ENCODE measurements around the gene PHC3.
"Not testable (repeated sequence)": the region's sequence is repeated elsewhere in the genome, so short reads cannot be mapped to it uniquely, and the experiment has no call there.

The PHC3 gene, protein sequence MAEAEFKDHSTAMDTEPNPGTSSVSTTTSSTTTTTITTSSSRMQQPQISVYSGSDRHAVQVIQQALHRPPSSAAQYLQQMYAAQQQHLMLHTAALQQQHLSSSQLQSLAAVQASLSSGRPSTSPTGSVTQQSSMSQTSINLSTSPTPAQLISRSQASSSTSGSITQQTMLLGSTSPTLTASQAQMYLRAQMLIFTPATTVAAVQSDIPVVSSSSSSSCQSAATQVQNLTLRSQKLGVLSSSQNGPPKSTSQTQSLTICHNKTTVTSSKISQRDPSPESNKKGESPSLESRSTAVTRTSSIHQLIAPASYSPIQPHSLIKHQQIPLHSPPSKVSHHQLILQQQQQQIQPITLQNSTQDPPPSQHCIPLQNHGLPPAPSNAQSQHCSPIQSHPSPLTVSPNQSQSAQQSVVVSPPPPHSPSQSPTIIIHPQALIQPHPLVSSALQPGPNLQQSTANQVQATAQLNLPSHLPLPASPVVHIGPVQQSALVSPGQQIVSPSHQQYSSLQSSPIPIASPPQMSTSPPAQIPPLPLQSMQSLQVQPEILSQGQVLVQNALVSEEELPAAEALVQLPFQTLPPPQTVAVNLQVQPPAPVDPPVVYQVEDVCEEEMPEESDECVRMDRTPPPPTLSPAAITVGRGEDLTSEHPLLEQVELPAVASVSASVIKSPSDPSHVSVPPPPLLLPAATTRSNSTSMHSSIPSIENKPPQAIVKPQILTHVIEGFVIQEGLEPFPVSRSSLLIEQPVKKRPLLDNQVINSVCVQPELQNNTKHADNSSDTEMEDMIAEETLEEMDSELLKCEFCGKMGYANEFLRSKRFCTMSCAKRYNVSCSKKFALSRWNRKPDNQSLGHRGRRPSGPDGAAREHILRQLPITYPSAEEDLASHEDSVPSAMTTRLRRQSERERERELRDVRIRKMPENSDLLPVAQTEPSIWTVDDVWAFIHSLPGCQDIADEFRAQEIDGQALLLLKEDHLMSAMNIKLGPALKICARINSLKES

DNA sequence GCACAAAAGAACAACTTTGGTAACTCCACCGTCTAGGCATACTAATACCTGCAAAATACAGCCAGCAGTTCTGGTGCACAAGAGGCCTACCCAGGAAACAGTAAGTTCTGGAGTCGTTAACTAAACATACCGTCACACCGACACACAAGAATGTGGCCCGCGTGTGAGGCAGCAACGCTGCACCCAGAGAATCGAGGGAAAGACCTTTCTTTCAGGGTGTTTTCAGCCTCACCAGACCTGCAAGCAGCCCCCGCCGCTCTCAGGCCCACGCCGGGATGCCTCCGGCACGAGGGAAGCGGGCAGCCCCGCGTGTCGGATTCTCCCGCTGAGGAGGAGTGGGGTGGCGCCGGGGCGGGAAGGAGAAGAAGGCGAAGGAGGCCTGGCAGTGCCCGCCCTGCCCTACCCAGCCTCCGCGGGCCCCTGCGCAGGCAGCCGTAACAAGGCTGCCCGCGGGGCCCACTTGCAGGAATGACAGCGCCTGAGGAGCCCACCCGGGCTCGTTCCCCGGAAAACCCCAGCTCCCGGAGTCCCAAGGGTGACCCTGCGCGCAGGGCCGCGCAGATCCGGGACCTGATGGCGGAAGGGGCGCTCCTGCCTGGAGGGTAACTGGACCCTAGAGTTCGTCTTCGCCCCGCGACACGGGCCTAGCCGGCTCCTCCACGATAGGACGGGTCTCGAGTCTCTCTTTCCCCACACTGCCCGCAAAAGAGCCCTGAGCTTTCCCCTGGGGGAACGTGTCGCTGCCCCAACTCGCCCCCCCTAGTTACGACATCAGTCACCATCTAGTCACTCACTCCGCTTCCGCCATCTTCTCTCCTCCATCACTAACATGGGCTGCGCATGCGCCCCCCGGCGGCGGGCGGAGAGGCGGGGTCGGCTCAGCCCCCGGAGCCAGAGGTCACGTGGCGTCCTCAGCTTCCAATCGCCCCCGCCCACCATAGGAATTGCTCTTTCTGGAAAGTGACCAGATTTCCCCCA lies at the start of gene PHC3:
TSS of gene PHC3 (minus strand) at position 826 of the 978 bp plus-strand sequence. CDS start at position 808, 18 bp downstream.
- Mint-ChIP-seq H3K9me3 (no peaks in the 10 kb centered on the region), H3K36me3 (ENCODE audit: low read depth) (peaks cover 27% of the 10 kb centered on the region), H3K4me3 (peak within 1 kb of the TSS; percentile 91), H3K4me1 (peaks cover 24% of the 10 kb centered on the region), H3K27ac (peak within 1 kb of the TSS; percentile 98), H3K27me3 (no peaks in the 10 kb centered on the region)
- ATAC-seq (peak; percentile 79), DNase-seq (peak; percentile 94)

DNA sequence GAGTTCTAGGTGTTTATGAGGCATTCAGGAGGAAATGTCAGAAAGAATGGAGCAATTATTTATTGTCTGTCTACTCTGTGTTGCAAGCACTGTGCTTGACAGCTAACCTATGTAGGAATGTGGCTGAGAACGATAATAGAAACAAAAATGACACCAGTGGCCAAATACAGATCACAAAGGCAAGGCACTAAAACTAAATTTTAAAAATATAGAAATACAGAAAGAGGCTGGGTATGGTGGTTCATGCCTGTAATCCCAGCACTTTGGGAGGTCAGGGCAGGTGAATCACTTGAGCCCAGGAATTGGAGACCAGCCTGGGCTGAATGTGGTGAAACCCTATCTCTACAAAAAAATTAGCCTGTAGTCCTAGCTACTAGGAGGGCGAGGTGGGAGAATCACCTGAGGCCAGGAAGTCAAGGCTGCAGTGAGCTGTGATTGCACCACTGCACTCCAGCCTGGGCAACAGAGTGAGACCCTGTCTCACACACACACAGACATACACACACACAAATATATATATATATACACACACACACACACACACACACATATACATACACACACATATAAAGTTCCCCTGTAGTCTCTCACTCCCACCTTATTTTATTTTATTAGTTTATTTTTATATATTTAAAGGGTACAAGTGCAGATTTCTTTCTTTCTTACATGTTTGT lies 46.7 kb upstream of the PHC3 start:
- ATAC-seq = no peak
- Mint-ChIP-seq H3K4me1 (peaks cover 18% of the 10 kb centered on the region), H3K27ac (no peak overlapping the region), H3K36me3 (ENCODE audit: low read depth) (peaks cover 3% of the 10 kb centered on the region), H3K27me3 (no peaks in the 10 kb centered on the region), H3K9me3 (no peaks in the 10 kb centered on the region), H3K4me3 (no peak overlapping the region)
- DNase-seq = no peak

DNA sequence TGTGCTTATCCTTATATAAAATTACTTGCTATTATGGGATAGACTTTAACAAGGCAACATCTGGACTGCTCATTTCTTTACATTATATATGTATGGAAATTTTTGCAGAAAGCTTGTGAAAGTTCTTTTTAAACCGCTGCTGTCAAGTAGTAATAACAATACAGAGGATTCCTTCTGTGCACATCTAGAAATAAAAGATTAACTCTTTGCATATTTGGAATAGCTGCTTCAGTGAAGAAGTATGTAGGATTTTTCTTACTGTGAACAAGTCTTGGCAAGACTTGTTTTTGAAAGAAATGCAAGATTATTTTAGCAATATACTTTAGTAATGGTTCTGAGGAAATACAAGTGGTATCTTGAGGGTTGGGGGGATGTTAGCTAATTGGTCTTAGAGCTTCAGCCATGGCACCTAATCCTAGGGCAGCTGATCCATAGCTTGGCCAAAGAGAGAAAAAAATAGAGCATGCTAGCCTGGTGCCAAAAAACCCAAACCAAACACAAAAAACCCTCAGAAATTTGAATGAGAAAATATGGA lies 45.0 kb upstream of the PHC3 start:
- H3K4me1 Mint-ChIP-seq = peaks cover 22% of the 10 kb centered on the region
- no peak overlapping the region for H3K27ac Mint-ChIP-seq
- no peak for ATAC-seq
- H3K27me3 Mint-ChIP-seq = no peaks in the 10 kb centered on the region
- no peak for DNase-seq
- H3K9me3 Mint-ChIP-seq = no peaks in the 10 kb centered on the region
- H3K36me3 Mint-ChIP-seq (ENCODE audit: low read depth) = peaks cover 1% of the 10 kb centered on the region
- no peak overlapping the region for H3K4me3 Mint-ChIP-seq

DNA sequence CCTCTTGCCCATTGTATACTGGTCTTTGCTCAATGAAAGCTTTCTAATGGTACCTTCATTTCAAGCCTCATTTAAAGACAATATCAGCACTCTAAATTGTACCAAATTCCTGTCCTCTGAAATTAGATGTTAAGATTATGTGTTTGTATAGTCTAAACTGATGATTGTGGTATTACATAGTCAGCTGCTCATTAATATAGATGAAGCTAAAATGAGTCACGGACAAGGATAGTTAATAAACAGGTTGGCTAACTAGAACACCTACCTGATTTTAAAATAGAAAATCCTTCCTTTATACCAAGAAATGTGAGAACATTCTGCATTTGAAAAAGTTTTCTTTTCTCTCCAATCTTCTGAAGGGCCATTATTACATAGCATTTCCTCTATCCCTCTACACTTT lies 43.6 kb upstream of the PHC3 start:
- H3K27me3 Mint-ChIP-seq = no peaks in the 10 kb centered on the region
- peaks cover 1% of the 10 kb centered on the region for H3K36me3 Mint-ChIP-seq (ENCODE audit: low read depth)
- H3K4me1 Mint-ChIP-seq = peaks cover 25% of the 10 kb centered on the region
- no peak overlapping the region for H3K27ac Mint-ChIP-seq
- no peaks in the 10 kb centered on the region for H3K9me3 Mint-ChIP-seq
- no peak overlapping the region for H3K4me3 Mint-ChIP-seq
- no peak for DNase-seq
- ATAC-seq = no peak

DNA sequence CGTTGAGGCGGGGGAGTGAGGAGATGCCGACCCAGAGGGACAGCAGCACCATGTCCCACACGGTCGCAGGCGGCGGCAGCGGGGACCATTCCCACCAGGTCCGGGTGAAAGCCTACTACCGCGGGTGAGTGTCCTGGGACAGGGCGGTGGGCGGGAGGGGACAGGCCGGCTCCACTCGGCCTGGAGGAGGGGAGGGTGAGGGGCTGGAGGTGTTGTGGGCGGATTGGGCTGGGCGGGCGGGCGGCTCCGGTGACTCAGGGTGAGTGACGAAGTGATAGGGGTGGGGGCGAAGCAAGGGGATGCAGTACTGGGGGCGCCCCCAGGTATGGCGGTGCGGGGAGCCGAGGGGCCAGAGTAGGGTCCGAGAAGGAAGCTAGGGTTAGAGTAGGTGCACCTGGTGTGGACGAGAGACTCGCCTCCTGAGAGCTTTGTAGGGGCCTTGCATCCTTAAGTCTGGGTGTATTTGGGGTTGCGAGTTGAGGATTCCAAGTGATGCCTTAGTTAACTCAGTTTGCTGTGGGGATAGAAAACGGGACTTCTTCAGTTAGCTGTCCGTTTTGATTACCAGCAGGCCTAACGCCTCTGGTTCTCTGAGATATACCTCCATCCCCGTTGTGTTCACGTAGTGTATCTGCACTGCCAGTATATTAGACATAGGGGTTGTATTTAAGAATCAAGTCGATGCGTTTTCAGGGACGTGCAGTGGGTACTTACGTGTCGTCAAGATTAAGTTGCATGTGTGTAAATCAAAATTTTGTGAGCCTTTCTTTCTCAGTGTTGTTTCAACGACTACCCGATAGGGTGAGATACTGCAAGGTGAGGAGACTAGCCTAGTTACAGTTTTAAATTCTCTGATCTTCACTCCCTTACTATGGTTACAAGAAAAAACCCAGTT lies 41.4 kb upstream of the PHC3 start:
- DNase-seq (peak; percentile 43), ATAC-seq (peak; percentile 31)
- H3K9me3 Mint-ChIP-seq = no peaks in the 10 kb centered on the region
- H3K4me1 Mint-ChIP-seq = peaks cover 28% of the 10 kb centered on the region
- H3K36me3 Mint-ChIP-seq (ENCODE audit: low read depth) = peaks cover 1% of the 10 kb centered on the region
- H3K27me3 Mint-ChIP-seq = no peaks in the 10 kb centered on the region
- H3K4me3 Mint-ChIP-seq = peak overlapping the region; percentile 84
- peak overlapping the region; percentile 78 for H3K27ac Mint-ChIP-seq

DNA sequence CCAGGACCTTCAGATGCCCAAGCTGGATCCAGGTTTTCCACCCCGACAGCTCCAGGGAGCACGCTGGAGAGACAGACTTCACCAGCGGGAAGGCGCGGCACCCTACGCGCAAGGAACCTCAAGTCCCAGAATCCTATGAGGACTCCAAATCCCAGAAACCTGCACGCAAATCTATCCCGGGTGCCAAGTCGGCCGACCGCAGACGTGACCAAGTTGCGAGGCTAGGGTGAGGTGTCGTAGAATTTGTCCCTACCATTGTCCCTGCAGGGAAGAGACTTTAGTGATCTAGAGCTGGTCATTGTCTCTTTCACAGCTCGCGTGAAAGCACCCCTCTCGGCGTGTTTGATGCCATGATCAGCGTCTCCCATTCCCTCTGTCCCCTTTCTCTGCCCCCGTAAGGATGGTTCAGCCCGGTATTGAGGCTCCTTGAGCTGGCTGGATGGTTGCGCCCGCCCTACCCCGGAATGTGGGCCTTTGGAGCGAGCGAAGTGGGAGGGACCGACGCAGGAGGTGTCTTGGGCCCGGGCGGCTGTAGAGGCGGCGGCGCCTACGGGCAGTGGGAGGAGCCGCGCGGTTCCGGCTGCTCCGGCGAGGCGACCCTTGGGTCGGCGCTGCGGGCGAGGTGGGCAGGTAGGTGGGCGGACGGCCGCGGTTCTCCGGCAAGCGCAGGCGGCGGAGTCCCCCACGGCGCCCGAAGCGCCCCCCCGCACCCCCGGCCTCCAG lies 40.6 kb upstream of the PHC3 start, which contains the start of gene PRKCI:
TSS of gene PRKCI (plus strand) at position 501 of the 723 bp plus-strand sequence. CDS start 246 bp downstream, outside the sequence.
- H3K36me3 Mint-ChIP-seq (ENCODE audit: low read depth) = peaks cover 1% of the 10 kb centered on the region
- peaks cover 28% of the 10 kb centered on the region for H3K4me1 Mint-ChIP-seq
- DNase-seq = peak; percentile 87
- ATAC-seq = peak; percentile 97
- no peaks in the 10 kb centered on the region for H3K27me3 Mint-ChIP-seq
- no peaks in the 10 kb centered on the region for H3K9me3 Mint-ChIP-seq
- H3K27ac Mint-ChIP-seq = peak within 1 kb of the TSS; percentile 89
- peak within 1 kb of the TSS; percentile 84 for H3K4me3 Mint-ChIP-seq

DNA sequence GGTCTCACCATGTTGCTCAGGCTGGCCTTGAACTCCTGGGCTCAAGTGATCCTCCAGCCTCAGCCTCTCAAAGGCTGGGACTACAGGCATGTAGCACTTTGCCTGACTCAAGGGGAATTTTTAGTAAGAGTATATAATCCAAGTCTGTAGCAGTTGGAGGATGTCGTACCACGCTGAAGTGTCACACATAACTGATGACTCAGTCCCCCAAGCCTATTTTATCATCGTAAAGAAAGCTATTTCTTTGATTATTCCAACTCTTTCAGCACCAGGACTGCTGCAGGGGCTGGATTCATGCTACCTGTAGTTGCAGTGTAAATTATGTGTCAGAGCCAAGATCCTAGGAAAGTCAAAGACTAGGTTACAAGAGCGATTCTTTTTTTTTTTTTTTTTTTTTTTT lies 39.3 kb upstream of the PHC3 start:
- Mint-ChIP-seq H3K4me3 (peak overlapping the region; percentile 69), H3K27ac (no peak overlapping the region)

DNA sequence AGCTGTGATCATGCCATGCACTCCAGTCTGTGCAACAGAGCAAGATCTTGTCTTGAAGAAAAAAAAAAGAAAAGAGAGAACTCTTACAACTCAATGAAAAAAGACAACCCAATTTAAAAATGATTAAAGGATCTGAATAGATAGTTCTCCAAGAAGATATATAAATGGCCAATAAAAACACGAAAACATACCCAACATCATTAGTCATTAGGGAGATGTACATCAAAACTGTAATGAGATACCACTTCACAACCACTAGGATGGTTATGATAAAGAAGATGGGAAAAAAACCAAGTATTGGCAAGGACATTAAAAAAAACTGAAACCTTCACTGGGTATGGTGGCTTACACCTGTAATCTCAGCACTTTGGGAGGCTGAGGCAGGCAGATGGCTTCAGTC lies 38.3 kb upstream of the PHC3 start:
- Mint-ChIP-seq H3K27ac (no peak overlapping the region), H3K9me3 (peaks cover 4% of the 10 kb centered on the region), H3K4me1 (peaks cover 23% of the 10 kb centered on the region), H3K27me3 (no peaks in the 10 kb centered on the region), H3K36me3 (ENCODE audit: low read depth) (peaks cover 1% of the 10 kb centered on the region), H3K4me3 (no peak overlapping the region)
- ATAC-seq = no peak
- no peak for DNase-seq

More for the DNA sequence above, 39.3 kb upstream of the PHC3 start:
- peaks cover 4% of the 10 kb centered on the region for H3K9me3 Mint-ChIP-seq
- no peaks in the 10 kb centered on the region for H3K27me3 Mint-ChIP-seq
- DNase-seq (no peak), ATAC-seq (no peak)
- H3K36me3 Mint-ChIP-seq (ENCODE audit: low read depth) = peaks cover 1% of the 10 kb centered on the region
- peaks cover 28% of the 10 kb centered on the region for H3K4me1 Mint-ChIP-seq

DNA sequence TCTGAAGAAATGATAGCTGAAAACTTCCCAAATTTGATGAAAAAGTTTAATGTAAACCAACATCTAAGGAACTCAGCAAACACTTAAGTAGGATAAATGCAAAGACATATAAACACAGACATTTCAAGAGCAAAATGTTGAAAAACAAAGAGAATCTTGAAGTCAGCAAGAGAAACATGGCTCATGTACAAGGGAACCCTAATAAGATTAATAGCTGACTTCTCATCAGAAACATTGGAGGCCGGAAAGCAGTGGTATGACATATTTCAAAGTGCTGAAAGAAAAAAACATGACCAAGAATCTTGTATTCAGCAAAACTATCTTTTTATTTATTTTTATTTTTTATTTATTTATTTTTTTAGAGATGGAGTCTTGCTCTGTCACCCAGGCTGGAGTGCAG lies 30.1 kb upstream of the PHC3 start:
- Mint-ChIP-seq H3K27ac (no peak overlapping the region), H3K27me3 (peaks cover 2% of the 10 kb centered on the region), H3K4me1 (no peaks in the 10 kb centered on the region), H3K9me3 (peaks cover 5% of the 10 kb centered on the region), H3K4me3 (no peak overlapping the region), H3K36me3 (ENCODE audit: low read depth) (no peaks in the 10 kb centered on the region)
- DNase-seq (no peak), ATAC-seq (no peak)

DNA sequence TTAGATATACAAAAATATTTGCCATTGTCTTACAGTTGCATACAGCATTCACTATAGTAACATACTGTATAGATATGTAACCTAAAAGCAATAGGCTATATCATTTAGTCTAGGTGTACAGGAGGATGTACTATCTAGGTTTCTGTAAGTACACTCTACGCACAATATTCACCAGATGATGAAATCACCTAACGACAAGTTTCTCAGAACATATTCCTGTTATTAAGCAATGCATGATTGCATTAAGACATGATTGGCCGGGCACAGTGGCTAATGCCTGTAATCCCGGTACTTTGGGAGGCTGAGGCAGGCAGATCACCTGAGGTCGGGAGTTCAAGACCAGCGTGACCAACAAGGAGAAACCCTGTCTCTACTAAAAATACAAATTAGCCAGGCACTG lies 26.2 kb upstream of the PHC3 start:
- H3K9me3 Mint-ChIP-seq = peaks cover 5% of the 10 kb centered on the region
- no peak overlapping the region for H3K27ac Mint-ChIP-seq
- no peak for ATAC-seq
- no peaks in the 10 kb centered on the region for H3K4me1 Mint-ChIP-seq
- no peak overlapping the region for H3K4me3 Mint-ChIP-seq
- DNase-seq = no peak
- no peaks in the 10 kb centered on the region for H3K36me3 Mint-ChIP-seq (ENCODE audit: low read depth)
- H3K27me3 Mint-ChIP-seq = peaks cover 10% of the 10 kb centered on the region

DNA sequence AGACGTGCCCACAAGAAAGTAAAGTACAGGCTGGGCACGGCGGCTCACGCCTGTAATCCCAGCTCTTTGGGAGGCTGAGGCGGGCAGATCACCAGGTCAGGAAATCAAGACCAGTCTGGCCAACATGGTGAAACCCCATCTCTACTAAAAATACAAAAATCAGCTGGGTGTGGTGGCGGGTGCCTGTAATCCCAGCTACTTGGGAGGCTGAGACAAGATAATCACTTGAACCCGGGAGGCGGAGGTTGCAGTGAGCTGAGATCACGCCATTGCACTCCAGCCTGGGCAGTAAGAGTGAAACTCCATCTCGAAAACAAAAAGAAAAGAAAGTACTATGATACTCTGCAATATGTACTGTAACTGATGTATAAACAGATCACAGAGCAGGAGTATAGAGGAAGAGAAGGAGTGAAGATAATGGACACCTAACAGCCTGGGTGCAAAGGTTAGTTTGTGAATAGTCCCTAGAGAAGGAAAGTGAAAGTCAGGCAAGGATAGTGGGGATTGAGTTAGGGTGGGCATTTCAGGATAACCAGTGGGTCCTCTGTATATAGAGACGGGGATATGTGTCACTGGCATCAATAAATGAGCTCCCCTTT lies 24.7 kb upstream of the PHC3 start:
- not testable (repeated sequence) for H3K4me1 Mint-ChIP-seq; H3K4me3 Mint-ChIP-seq; ATAC-seq; H3K27ac Mint-ChIP-seq; H3K9me3 Mint-ChIP-seq; H3K36me3 Mint-ChIP-seq (ENCODE audit: low read depth); DNase-seq
- peaks cover 10% of the 10 kb centered on the region for H3K27me3 Mint-ChIP-seq

DNA sequence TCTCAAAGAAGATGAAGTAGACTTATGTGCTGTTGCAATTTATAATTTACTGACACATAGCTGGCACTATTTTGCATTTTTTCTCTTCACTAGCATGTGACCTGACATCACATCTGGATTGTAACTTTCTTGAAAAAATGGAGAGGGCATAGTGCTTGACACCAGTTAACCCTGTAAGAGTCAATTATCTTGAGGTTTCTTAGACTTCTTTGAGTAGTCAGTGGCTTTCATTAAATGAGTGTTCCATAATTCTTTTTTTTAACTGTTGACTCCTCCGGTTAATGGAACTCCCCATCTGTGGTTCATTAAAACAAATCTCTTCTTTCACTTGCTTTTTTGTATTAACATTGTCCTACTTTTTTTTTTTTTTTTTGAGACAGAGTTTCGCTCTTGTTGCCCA lies 23.8 kb upstream of the PHC3 start:
- no peak for ATAC-seq
- H3K4me1 Mint-ChIP-seq = no peaks in the 10 kb centered on the region

More for the DNA sequence above, 23.8 kb upstream of the PHC3 start:
- DNase-seq = no peak
- Mint-ChIP-seq H3K4me3 (no peak overlapping the region), H3K27ac (no peak overlapping the region), H3K27me3 (peaks cover 14% of the 10 kb centered on the region), H3K36me3 (ENCODE audit: low read depth) (no peaks in the 10 kb centered on the region), H3K9me3 (no peaks in the 10 kb centered on the region)

Data from activated naive CD8-positive, alpha-beta T cell treated with anti-CD3 and anti-CD28 coated beads, Interleukin-2, amount 50 U/mL, for 24 hours (primary cell).